CD4-positive, alpha-beta T cell (primary cell): ENCODE results near the gene FBXW4. TPM values are rescaled to one million over a fixed set of nuclear protein-coding genes. Genes with fewer than 3 reads are reported as not detected.

Experiments
- ATAC-seq: fragments of 200-7000 bp; cut with Tn5 transposase; one replicate; pipeline ENCODE4 v1.10.0; 2022; ENCODE audit warnings: mild to moderate bottlenecking; ENCODE audit not compliant: poor library complexity
- CTCF ChIA-PET: fragments of 350-600 bp; sonication (Branson Sonifier 250); formaldehyde crosslinking; loops from one replicate; lab custom pipeline; 2021; ENCODE audit warnings: antibody characterized with exemption, inconsistent platforms; lab: Charles Lee
- POLR2A ChIA-PET: fragments of 350-600 bp; sonication (Branson Sonifier 250); formaldehyde crosslinking; loops from one replicate; lab custom pipeline; 2021; ENCODE audit warnings: antibody characterized with exemption, inconsistent platforms; lab: Charles Lee
- DNase-seq, 14 experiments: peaks; one replicate each; pipeline ENCODE4 v3.0.0-alpha.2; 2013 to 2020; ENCODE audit warnings: mixed read lengths in 2 of 14
- H3K27ac ChIP-seq, 2 donors: one replicate each; pipeline versions ENCODE4 v1.5.1 to v1.7.0; 2013; ENCODE audit warnings: low read length in 2 of 2, low read depth in 1 of 2, mild to moderate bottlenecking in 1 of 2
- H3K27me3 ChIP-seq, 2 experiments: 1 replicate in 1 of 2; 2 replicates in 1 of 2; pipeline versions ENCODE4 v1.6.1 to v1.7.0; 2013; ENCODE audit warnings: low read length in 2 of 2, control low read depth in 1 of 2, mild to moderate bottlenecking in 1 of 2, moderate library complexity in 1 of 2; ENCODE audit not compliant: insufficient read depth in 2 of 2, control insufficient read depth in 1 of 2
- H3K36me3 ChIP-seq: one replicate; pipeline ENCODE4 v1.6.1; 2013; ENCODE audit warnings: low read length, control low read depth; ENCODE audit not compliant: insufficient read depth
- H3K4me1 ChIP-seq: one replicate; pipeline ENCODE4 v1.6.1; 2013; ENCODE audit warnings: low read length, control low read depth; ENCODE audit not compliant: insufficient read depth
- H3K4me3 ChIP-seq: one replicate; pipeline ENCODE4 v1.5.1; 2013; ENCODE audit warnings: mild to moderate bottlenecking, low read length, moderate library complexity
- H3K9me3 ChIP-seq, 2 experiments: 1 replicate in 1 of 2; 2 replicates in 1 of 2; pipeline versions ENCODE4 v1.6.1 to v1.7.0; 2013; ENCODE audit warnings: low read length in 2 of 2, mild to moderate bottlenecking in 2 of 2, control low read depth in 1 of 2, moderate library complexity in 1 of 2; ENCODE audit not compliant: control insufficient read depth in 1 of 2, insufficient read depth in 1 of 2
- H3K27ac Mint-ChIP-seq: one replicate; pipeline ENCODE4 v1.8.0; 2020; ENCODE audit warnings: mixed read lengths
- H3K27me3 Mint-ChIP-seq: one replicate; pipeline ENCODE4 v1.8.0; 2021; ENCODE audit warnings: mixed read lengths
- H3K36me3 Mint-ChIP-seq: one replicate; pipeline ENCODE4 v1.8.0; 2021; ENCODE audit warnings: low read depth, mixed read lengths
- H3K4me1 Mint-ChIP-seq: one replicate; pipeline ENCODE4 v1.8.0; 2021; ENCODE audit warnings: low read depth, mixed read lengths
- H3K4me3 Mint-ChIP-seq: one replicate; pipeline ENCODE4 v1.8.0; 2020; ENCODE audit warnings: mild to moderate bottlenecking, mixed read lengths
- H3K9me3 Mint-ChIP-seq: one replicate; pipeline ENCODE4 v1.8.0; 2020; ENCODE audit warnings: mixed read lengths
- intact Hi-C, 2 experiments: fragments of 100-400 bp; cut with DNase I in 1 of 2; cut with micrococcal nuclease in 1 of 2; formaldehyde crosslinking; loops; one replicate each; pipeline versions ENCODE4 v1.15.1 to v1.9.0; 2023 to 2025; cut with DNase I, micrococcal nuclease
- total RNA-seq, 174 experiments: library from RNA in 2 of 174; stranded (reverse) in 2 of 174; gene quantifications; one replicate each; pipeline ENCODE4 v1.2.3 and lab custom pipeline; 2021 to 2026
- TF ChIP-seq, protein P1 (sequence below): fragments of 200-600 bp; IDR thresholded peaks from one replicate; pipeline ENCODE4 v1.8.0; 2022; ENCODE audit warnings: antibody characterized with exemption, mild to moderate bottlenecking

FBXW4 gene
- total RNA-seq, 2 experiments from 2014 or later: 69.7 to 76.4 TPM

DNA sequence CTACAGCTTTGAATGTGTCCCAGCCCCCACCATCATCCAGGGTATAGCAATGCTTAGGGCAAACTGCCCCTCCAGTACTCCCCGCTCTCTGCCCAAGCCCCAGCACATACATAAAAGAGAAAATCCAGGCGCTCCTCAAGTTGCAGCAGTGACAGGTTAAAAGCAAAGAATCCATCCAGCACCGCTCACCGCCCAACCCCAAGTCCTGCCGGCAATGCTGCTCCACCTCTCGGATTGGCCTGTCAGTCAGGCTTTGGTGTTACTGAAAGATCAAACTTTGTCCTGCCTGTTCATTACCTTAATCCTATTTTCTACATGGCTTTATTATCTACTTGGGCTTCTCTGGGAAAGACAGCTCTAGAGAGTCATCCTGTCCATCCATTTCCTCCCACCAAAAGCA lies 75.0 kb downstream of the FBXW4 start:
- Mint-ChIP-seq H3K36me3 (peaks cover 80% of the 10 kb centered on the region), H3K4me3 (no peak overlapping the region), H3K9me3 (no peaks in the 10 kb centered on the region), H3K27ac (no peak overlapping the region), H3K4me1 (no peaks in the 10 kb centered on the region), H3K27me3 (no peaks in the 10 kb centered on the region)
- Histone ChIP-seq H3K4me1 (no peaks in the 10 kb centered on the region), H3K36me3 (peaks cover 90% of the 10 kb centered on the region), H3K4me3 (no peak overlapping the region), H3K9me3 (no peaks in the 10 kb centered on the region), H3K27me3 (no peaks in the 10 kb centered on the region), H3K27ac (no peak overlapping the region)
- TF ChIP-seq, protein P1, sequence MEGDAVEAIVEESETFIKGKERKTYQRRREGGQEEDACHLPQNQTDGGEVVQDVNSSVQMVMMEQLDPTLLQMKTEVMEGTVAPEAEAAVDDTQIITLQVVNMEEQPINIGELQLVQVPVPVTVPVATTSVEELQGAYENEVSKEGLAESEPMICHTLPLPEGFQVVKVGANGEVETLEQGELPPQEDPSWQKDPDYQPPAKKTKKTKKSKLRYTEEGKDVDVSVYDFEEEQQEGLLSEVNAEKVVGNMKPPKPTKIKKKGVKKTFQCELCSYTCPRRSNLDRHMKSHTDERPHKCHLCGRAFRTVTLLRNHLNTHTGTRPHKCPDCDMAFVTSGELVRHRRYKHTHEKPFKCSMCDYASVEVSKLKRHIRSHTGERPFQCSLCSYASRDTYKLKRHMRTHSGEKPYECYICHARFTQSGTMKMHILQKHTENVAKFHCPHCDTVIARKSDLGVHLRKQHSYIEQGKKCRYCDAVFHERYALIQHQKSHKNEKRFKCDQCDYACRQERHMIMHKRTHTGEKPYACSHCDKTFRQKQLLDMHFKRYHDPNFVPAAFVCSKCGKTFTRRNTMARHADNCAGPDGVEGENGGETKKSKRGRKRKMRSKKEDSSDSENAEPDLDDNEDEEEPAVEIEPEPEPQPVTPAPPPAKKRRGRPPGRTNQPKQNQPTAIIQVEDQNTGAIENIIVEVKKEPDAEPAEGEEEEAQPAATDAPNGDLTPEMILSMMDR: no peak
- ChIA-PET CTCF (no interaction called here), POLR2A (no interaction called here)
- intact Hi-C loops: no loop called here
- DNase-seq (no peak), ATAC-seq (no peak)

DNA sequence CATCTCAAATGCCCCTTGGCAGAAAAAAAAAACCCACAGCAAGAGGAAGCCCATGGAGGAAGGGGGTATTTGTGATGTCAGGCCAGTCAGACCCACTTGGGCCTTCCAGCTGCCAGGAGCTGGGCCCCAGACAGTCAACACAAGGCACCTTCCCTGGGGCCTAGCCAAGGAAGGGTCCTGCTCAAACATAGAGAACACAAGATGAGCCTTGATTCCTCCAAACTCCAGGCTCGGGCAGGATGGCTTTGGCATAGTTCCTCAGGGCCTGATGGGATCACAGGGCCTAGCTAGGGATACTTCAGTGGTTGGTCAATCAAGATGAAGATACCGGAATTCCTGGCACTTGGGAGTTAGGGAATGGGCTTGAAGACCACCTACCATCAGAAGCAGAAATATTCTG lies 76.1 kb downstream of the FBXW4 start:
- peak overlapping the region; percentile 70 for H3K27ac Mint-ChIP-seq
- H3K9me3 Mint-ChIP-seq: no peaks in the 10 kb centered on the region
- ATAC-seq (no peak), DNase-seq (no peak)
- Histone ChIP-seq H3K36me3 (peaks cover 86% of the 10 kb centered on the region), H3K9me3 (no peaks in the 10 kb centered on the region), H3K4me3 (no peak overlapping the region), H3K27me3 (no peaks in the 10 kb centered on the region), H3K4me1 (no peaks in the 10 kb centered on the region), H3K27ac (no peak overlapping the region)
- no peak overlapping the region for H3K4me3 Mint-ChIP-seq
- CTCF ChIA-PET: interaction anchor here (0.7 kb wide), 1 partner anchor 10 kb away, joined by 3 read pairs; no protein-coding TSS in a partner anchor
- H3K36me3 Mint-ChIP-seq: peaks cover 69% of the 10 kb centered on the region
- no peaks in the 10 kb centered on the region for H3K4me1 Mint-ChIP-seq
- TF ChIP-seq, protein P1: no peak
- intact Hi-C loops: no loop called here
- H3K27me3 Mint-ChIP-seq: no peaks in the 10 kb centered on the region
- POLR2A ChIA-PET: no interaction called here

DNA sequence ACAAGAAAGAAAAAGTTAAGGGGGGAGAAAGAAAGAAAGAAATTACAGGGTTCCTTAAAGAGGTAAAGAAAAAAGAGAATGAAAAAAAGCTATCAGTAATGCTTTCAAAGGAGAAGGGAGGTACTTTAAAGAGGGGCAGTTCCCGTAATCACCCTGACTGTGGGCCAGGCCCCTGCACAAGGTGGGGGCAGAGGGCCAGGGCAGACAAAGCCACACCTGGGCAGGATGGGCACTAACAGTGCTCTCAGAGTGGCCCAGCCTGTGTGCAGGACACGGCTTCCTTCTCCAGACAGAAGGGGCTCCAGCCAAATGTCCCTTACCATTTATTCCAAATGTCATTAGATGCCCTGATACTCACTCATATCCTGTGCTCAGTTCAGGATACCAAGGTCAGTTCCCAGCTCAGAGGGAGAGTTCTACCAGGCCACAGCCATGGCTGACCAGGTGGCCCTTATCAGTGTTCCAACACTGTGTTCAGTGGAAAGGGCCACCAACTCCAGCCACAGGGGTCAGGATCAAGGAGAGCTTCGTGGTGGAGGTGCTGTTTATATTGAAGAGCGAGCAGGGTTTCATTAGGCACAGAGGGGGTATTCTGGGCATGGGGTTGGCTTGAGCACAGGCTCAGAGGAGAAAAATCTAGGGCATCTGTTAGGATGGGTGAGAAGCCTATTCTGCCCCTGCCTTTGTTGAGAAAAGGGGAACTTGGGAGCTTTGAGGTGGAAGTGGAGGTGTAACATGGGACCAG lies 77.0 kb downstream of the FBXW4 start:
- ATAC-seq: no peak
- Histone ChIP-seq H3K27ac (no peak overlapping the region), H3K9me3 (no peaks in the 10 kb centered on the region), H3K36me3 (peaks cover 82% of the 10 kb centered on the region), H3K4me1 (no peaks in the 10 kb centered on the region), H3K4me3 (no peak overlapping the region), H3K27me3 (no peaks in the 10 kb centered on the region)
- no peak for DNase-seq
- peaks cover 63% of the 10 kb centered on the region for H3K36me3 Mint-ChIP-seq
- ChIA-PET CTCF (no interaction called here), POLR2A (no interaction called here)
- H3K27me3 Mint-ChIP-seq: no peaks in the 10 kb centered on the region
- no peaks in the 10 kb centered on the region for H3K9me3 Mint-ChIP-seq
- intact Hi-C loops: no loop called here
- H3K4me3 Mint-ChIP-seq: no peak overlapping the region
- peak overlapping the region; percentile 70 for H3K27ac Mint-ChIP-seq
- H3K4me1 Mint-ChIP-seq: no peaks in the 10 kb centered on the region
- TF ChIP-seq, protein P1: no peak
